Renal cortical epithelial cell (primary cell): ENCODE data around the gene IFIT1B. TPM values are rescaled to one million over a fixed set of nuclear protein-coding genes. Genes with fewer than 3 reads are reported as not detected.
"Not testable (repeated sequence)": the region's sequence is repeated elsewhere in the genome, so short reads cannot be mapped to it uniquely, and the experiment has no call there.

Experiments used
- DNase-seq: peaks from one replicate; pipeline ENCODE4 v3.0.0-alpha.2; 2011; ENCODE audit warnings: low read depth
- total RNA-seq: library from RNA; depleted of rRNA; stranded (reverse); fragments of >200 nt; gene quantifications from 2 replicates; pipeline ENCODE4 v1.2.3, GENCODE V29; 2014

The IFIT1B gene, protein sequence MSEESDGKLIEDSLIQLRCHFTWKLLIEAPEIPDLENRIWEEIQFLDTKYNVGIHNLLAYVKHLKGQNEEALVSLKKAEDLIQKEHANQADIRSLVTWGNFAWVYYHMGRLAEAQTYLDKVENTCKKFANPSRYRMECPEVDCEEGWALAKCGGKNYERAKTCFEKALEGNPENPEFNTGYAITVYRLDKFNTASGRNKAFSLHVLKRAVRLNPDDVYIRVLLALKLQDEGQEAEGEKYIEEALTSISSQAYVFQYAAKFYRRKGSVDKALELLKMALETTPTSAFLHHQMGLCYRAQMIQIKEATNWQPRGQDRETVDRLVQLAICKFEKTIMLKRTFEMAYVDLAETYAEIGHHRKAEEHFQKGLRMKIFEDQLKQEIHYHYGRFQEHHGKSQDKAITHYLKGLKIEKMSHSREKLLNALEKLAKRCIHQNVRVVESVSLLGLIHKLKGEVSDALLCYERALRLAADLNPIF
- not detected in 2 replicates for total RNA-seq

DNA sequence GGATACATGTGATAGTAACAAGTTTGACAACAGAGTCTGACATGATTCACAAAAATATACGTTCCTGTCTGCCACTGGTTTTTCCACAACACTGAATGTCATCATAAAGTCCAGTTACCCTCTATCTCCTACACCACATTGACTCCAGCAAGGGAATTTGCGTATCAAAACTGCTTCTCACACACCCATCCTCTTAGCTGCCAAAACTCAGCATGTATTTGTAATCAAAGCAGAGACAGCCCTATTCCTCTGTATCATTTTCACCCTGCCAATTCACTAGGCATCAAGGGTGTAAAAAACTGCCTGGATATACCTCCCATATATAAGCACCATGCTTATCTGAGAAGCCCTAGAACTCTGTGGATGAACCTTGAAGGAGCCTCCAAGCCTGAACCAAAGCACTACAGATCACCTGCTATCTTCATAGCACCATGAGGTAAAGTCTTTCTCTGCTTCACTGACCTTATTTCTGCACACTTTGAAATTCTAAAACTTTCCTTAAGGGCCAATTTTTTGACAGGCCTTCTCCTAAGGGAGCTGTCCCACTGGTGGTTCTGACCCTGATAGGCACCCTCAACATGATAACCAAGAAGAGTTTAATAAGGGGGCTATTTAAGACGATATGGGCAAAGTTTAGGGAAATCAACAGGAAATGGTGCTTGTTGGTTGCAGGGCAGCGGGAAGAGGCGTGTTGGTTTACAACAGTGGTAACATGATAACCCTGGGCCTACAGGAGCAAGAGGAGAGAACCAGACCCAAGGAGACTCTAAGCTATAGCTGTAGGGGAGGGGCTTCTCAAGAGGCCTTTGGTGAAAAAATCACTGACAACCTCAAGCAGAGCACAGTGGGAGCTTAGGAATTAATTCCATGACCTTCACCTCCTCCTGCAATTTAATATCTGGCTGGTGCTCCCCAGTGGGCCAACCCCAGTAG lies at the start of gene IFIT1B:
Gene IFIT1B (plus strand): TSS at position 352 of the 933 bp plus-strand sequence. CDS start 80 bp downstream, at position 432.
- DNase-seq: no peak

DNA sequence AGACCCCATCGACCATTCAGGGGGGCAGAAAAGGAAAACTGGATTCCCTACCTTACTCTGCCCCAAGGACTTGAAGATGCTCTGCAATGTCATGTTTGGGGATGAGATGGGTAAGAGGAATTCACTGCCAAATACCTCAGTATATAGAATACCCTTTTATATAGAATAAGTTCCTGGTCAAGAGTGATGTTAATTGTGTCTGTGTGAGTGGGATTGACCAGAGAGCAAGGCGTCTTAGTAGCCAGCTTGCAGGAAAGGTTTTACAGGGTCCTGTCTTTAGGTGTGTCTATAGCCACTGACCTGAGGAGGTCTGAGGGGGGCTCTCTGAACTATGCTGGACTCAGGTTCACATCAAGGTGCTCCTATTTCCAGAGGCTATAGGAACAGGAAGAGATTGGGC lies 48.7 kb upstream of the IFIT1B start:
- DNase-seq: no peak

DNA sequence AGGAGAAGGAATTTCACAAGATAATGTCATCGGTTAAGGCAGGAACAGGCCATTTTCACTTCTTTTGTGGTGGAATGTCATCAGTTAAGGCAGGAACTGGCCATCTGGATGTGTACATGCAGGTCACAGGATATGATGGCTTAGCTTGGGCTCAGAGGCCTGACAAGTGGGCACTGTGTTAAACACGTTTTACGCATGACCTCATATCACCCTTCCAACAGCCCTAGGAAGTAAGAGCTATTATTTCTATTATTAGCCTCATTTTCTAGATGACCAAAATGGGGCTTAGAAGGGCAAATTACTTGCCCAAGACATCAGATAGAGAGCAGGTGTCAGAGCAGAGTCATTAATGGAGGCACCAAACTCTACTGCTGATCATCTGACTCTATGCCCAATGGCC lies 47.8 kb upstream of the IFIT1B start:
- not testable (repeated sequence) for DNase-seq

- no peak for DNase-seq
These were observed 47.2 kb upstream of the IFIT1B start for GRCh38 chr10:89330537-89331212.

DNA sequence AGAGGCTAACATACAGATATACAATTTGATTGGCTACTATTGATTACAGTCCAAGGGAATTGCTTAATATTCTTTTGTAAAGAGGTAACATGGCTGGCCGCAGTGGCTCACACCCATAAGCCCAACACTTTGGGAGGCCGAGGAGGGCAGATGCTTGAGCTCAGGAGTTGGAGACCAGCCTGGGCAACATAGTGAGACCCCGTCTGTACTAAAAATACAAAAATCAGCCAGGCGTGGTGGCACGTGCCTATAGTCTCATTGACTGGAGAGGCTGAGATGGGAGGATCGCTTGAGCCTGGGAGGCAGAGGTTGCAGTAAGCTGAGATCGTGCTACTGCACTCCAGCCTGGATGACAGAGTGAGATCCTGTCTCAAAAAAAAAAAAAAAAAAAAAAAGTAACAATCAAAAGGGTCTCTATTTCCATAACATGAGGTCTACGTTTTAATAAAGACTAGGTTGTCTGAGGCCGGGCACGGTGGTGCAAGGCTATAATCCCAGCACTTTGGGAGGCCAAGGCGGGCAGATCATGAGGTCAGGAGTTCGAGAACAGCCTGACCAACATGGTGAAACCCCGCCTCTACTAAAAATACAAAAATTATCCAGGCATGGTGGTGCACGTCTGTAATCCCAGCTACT lies 46.3 kb upstream of the IFIT1B start:
- DNase-seq: not testable (repeated sequence)

- DNase-seq: peak; percentile 79
These were observed 45.7 kb upstream of the IFIT1B start for GRCh38 chr10:89332123-89332633.

GRCh38 chr10:89335226-89335625 lies 42.6 kb upstream of the IFIT1B start:
- DNase-seq: no peak

DNA sequence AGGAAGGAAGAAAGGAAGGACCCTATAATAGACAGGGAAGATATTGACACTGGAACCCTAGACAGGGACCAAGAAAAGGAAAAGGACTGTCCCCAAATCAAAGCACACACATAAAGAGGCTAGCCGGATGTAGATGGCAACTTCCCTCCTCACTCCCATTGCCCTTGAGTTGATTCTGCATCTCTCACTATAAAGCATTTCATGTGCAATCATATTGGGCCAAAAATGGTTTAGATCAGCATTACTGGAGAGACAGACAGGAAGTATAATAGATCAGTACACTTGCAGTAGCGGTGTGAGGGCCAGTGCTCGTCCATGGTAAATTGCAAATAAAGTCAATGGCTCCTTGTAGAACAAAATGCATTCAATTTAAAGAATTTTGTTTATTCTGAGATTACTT lies 41.6 kb upstream of the IFIT1B start:
- DNase-seq: no peak

GRCh38 chr10:89337484-89337883 lies 40.4 kb upstream of the IFIT1B start:
- DNase-seq: peak; percentile 91

- no peak for DNase-seq
These were observed 39.1 kb upstream of the IFIT1B start for GRCh38 chr10:89338713-89339112.

DNA sequence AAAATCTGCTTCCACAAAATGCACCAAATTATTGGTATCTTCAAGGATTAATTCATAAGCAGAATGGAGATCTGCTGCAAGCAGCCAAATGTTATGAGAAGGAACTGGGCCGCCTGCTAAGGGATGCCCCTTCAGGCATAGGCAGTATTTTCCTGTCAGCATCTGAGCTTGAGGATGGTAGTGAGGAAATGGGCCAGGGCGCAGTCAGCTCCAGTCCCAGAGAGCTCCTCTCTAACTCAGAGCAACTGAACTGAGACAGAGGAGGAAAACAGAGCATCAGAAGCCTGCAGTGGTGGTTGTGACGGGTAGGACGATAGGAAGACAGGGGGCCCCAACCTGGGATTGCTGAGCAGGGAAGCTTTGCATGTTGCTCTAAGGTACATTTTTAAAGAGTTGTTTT lies 38.0 kb upstream of the IFIT1B start:
- no peak for DNase-seq

- DNase-seq: no peak
These were observed 36.2 kb upstream of the IFIT1B start for GRCh38 chr10:89341649-89342048.

DNA sequence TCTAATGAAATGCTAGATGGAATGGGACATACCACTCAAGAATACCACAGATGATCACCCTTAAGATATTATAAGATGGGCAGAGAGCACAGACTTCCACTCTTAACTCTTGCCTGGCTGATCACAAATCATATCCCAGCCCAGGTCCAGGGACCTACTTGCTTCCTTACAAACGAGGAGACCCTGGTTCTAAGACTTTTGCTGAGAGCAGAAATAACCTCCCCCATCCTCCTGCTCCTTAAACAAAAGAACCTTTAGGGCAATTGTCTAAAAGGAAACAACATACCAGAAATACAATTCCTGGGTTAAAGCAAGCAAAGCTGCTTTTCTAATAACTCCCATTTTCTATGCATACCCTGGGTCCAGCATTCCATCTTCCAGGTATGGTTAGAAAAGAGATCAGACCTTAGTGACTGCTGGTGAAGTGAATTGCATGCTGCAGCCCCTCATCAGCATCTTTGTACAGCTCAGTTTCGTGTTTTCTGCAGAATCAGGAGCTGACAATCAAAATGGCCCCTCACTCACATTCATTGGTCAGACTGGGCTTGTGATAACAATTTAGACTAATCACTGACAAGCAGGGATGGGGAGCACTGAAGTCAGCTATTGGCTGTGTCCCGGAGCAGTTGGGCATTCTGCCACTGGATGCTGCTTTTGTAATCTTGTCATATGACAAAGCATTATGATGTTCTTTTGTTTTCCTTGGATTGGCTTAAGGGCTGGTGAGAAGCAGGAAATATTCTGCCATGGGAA lies 35.5 kb upstream of the IFIT1B start:
- peak; percentile 64 for DNase-seq

GRCh38 chr10:89343089-89343767 lies 34.6 kb upstream of the IFIT1B start:
- no peak for DNase-seq

DNA sequence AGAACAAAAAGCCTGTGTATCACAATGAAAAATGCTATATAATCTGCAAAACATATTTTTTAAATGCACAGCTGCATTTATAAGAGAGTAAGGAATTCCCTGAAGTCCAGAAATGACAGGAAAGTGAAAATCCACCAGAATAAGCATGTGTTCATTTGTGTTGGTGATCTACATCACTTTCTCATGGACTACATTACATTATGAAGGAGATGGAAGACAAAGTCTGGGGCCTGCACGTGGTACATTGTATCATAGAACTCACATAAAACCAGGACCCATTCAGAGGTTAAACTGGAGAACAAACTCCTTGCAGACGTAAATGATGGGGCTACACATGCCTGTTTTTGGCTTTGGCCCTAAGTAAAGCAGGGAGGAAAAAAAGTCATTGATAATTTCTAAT lies 33.7 kb upstream of the IFIT1B start:
- DNase-seq: no peak

GRCh38 chr10:89345367-89346000 lies 32.4 kb upstream of the IFIT1B start:
- no peak for DNase-seq

DNA sequence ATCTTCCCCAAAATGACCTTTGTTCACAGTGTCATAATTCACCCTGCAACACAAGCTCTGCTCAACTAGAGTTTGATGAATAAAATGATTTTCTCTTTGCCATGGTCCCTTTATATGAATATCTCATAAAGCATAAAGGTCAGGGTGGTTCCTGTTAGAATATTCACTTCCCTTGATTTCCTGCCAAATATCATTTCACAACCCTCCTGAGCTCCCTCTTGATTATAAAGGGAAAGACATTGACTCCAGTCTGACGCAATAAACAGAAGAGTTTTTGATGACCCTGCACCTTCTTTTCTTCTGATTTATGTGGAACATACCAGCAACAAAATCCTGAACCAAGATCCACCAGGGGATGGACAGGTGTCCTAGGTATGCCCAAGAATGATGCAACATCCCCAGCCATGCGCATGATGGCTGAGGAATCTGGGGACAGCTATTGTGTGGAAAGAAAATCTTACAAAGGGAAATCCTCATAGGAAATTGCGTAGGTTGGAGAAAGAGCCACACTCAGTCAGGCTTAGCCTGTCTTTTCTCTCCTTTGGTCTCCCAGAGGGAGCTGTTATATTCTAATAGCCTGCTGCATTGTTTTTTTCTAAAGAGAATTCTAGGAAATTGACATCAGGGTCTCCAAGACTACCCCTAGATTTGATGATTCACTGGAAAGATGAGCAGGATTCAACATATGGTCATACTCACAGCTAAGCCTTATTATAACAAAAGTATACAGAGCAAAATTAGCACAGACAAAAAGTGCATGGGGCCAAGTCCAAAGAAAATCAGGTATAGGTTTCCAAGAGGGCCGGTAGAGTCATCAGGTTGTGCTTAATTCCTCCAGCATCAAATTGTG lies 31.2 kb upstream of the IFIT1B start:
- DNase-seq: peak; percentile 62

DNA sequence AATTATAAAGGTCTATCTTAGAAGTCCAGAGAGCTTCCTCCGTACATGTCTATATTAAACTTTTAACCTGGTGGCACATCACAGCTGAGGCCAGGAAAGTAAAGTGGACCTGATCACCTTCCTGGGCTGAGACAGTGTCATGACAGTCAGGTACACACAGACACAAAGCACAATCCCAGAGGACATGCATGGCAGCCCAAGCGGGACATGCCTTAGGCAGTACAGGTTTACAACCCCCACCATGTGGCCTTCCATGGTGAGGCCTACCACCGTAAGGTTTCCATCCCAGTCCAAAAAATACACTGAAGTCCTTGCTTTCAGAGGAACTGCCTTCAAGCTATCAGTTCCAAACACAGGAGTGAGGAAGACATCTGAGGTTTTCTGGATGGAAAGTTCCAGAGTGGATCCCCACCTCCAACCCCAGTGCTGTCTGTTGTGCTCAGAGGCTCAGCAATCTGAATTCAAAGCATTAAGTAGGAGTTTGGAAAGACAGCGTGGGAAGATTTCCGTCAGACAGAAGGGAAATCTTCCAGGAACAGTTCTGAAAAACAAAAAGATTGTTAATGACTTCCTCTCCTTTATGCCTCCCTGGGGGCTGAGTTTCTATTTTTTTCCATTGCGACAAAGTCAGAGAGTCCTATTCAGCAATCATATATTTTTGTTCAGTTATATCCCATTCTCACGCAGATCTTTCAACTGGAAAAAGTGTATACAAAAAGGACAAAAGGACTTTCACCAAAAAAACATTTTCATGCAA lies 30.0 kb upstream of the IFIT1B start:
- DNase-seq: peak; percentile 47
